Central memory CD8-positive, alpha-beta T cell (primary cell): ENCODE data around the gene VAMP8.
"Not testable (repeated sequence)": the region's sequence is repeated elsewhere in the genome, so short reads cannot be mapped to it uniquely, and the experiment has no call there.

ENCODE experiments used
- ATAC-seq: fragments of 150-1000 bp; cut with Tn5 transposase; replicated peaks from 2 replicates; pipeline ENCODE4 v1.10.0; 2022; ENCODE audit warnings: mild to moderate bottlenecking, moderate FRiP score, moderate number of reproducible peaks; ENCODE audit not compliant: poor library complexity, severe bottlenecking; ENCODE audit errors: extremely low read depth
- DNase-seq, 2 donors: peaks; one replicate each; pipeline ENCODE4 v3.0.0; 2021; ENCODE audit warnings: low spot score in 2 of 2
- H3K27ac Mint-ChIP-seq: one replicate; pipeline ENCODE4 v1.8.0; 2022; ENCODE audit warnings: low read depth, mild to moderate bottlenecking, moderate library complexity, mixed read lengths
- H3K27me3 Mint-ChIP-seq: one replicate; pipeline ENCODE4 v1.8.0; 2022; ENCODE audit warnings: mixed read lengths
- H3K36me3 Mint-ChIP-seq: one replicate; pipeline ENCODE4 v1.8.0; 2022; ENCODE audit warnings: mild to moderate bottlenecking, moderate library complexity, mixed read lengths; ENCODE audit not compliant: insufficient read depth
- H3K4me1 Mint-ChIP-seq: one replicate; pipeline ENCODE4 v1.8.0; 2022; ENCODE audit warnings: mixed read lengths
- H3K4me3 Mint-ChIP-seq: one replicate; pipeline ENCODE4 v1.8.0; 2022; ENCODE audit warnings: mild to moderate bottlenecking, moderate library complexity, mixed read lengths
- H3K9me3 Mint-ChIP-seq: one replicate; pipeline ENCODE4 v1.8.0; 2022; ENCODE audit warnings: mixed read lengths

The VAMP8 gene

DNA sequence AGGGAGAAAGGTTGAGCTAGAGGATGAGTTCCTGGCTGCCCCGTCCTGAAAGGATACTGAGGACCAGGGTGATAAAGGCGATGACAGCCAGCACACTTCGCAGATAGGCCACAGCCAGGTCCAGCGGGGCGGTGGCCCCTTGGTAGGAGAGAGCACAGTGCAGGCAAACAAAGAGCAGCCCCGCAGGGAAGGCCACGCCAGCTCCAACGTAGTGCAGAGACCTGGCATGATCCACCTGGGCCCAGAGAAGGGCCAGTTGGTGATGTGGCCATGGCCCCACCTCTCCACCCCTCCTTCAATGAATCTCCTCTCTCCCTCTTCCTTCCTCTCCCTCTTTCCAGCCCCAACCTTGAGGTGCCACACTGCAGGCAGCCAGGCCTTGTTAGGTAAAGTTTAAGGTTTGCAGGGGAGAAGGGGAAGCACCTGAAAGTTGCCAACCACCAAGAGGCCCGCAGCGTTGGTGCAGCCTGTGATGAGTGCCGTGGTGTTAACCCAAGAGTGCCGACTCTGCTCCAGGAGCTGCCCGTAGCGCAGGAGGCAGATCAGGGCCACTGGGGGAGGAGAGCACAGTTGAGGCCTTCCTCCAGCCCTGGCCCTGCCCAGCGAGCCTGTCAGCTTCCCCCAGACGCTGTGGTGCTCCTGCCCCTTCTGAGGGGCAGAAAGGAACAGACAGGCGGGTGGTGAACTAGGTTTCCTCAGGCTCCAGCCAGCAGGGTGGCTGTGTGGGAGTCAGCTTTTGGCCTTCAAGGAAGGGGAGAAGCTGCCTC, 22.3 kb downstream of the VAMP8 start:
- H3K36me3 Mint-ChIP-seq: peaks cover 16% of the 10 kb centered on the region
- ATAC-seq (no peak), DNase-seq (no peak)
- no peak overlapping the region for H3K4me3 Mint-ChIP-seq
- H3K4me1 Mint-ChIP-seq: peaks cover 49% of the 10 kb centered on the region
- no peaks in the 10 kb centered on the region for H3K27me3 Mint-ChIP-seq
- H3K9me3 Mint-ChIP-seq: no peaks in the 10 kb centered on the region
- H3K27ac Mint-ChIP-seq: no peak overlapping the region

- Mint-ChIP-seq H3K4me3 (no peak overlapping the region), H3K27ac (no peak overlapping the region), H3K27me3 (no peaks in the 10 kb centered on the region), H3K36me3 (peaks cover 16% of the 10 kb centered on the region), H3K4me1 (peaks cover 43% of the 10 kb centered on the region), H3K9me3 (no peaks in the 10 kb centered on the region)
- DNase-seq (no peak), ATAC-seq (no peak)
Observed at GRCh38 chr2:85600235-85600575, 22.8 kb downstream of the VAMP8 start.

DNA sequence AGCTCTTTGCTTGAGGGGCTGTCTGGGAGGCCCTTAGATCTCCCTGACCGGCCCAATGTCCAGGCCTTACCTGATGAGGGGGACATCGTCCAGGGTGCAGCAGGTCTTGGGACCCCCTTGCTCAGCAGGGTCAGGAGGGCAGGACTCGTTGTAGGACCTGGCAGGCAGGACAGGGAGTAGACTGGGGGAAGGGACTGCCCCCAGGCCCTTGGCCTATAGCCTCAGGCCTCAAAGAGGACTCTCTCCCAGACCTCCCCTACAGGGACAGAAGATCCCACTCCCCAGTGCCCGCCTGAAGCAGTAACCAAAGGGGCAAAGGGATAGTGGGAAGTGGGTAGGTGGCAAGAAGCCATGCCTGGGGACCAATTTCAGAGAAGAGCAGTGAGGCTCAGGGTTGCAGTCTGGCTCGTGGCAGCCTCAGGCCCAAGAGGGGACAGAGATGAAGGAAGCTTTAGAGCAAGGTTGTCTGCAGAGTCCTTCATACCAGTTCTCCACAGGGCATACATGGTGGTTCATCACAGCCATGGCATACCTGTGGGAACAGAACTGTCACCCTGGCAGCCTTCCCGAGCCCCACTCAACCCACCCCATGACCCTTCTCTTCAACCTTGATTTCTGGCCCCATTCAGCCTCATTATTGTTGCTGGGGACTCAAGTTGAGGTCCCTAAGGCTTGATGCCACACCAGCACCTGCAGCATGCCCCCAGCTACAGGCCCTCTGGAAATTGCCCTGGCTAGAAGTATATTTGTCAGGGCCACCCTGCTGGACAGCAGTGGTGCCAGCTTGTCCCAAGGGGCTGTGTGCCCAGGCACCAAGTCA, 23.8 kb downstream of the VAMP8 start:
- no peaks in the 10 kb centered on the region for H3K27me3 Mint-ChIP-seq
- H3K27ac Mint-ChIP-seq: peak overlapping the region; percentile 87
- DNase-seq: no peak
- H3K4me1 Mint-ChIP-seq: peaks cover 34% of the 10 kb centered on the region
- no peaks in the 10 kb centered on the region for H3K9me3 Mint-ChIP-seq
- H3K4me3 Mint-ChIP-seq: peak overlapping the region; percentile 82
- ATAC-seq: no peak
- peaks cover 10% of the 10 kb centered on the region for H3K36me3 Mint-ChIP-seq

DNA sequence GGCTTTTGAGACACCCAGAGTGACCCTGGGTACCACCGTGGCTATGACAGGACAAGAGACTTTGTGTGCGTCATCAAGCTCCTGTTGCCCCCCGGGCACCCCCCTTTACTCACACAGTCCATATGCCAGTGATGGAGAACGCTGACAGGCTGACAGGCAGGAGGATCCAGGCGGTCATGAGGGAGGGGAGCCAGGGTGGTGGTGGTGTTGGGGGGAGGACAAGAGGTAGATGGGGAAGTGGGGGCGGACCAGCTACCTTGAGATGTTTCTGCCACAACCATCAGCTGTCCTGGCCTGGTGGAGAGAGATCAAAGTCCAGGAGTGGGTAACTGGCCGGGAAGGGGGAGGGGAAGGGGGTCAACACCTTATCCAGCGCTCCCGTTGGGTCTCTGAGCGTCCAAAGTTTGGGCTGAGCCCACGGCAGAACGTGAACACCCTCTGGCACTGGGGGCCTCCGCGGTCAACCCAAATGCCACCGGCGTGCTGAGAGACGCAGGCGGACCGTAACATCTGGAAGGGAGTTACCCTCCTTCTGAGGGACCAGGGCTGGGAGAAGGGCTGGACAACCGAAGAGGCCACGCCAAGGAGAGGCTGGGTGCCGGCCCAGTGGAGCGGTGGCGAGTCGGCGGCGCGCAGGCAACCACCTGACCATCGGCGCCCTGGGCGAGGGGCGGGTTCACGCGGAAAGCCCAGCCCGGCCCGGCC, 24.5 kb downstream of the VAMP8 start:
- Mint-ChIP-seq H3K4me3 (peak overlapping the region; percentile 82), H3K9me3 (no peaks in the 10 kb centered on the region), H3K36me3 (peaks cover 12% of the 10 kb centered on the region), H3K4me1 (peaks cover 28% of the 10 kb centered on the region), H3K27me3 (no peaks in the 10 kb centered on the region), H3K27ac (peak overlapping the region; percentile 87)
- ATAC-seq: peak; percentile 1
- DNase-seq: no peak

GRCh38 chr2:85602476-85603234, 25.3 kb downstream of the VAMP8 start, which contains the start of gene TMEM150A:
Gene TMEM150A (minus strand): TSS chr2:85602698. CDS start chr2:85601948, 750 bp downstream.
- ATAC-seq: peak; percentile 93
- Mint-ChIP-seq H3K36me3 (peaks cover 18% of the 10 kb centered on the region), H3K27me3 (no peaks in the 10 kb centered on the region), H3K9me3 (no peaks in the 10 kb centered on the region), H3K4me3 (peak within 1 kb of the TSS; percentile 82), H3K27ac (peak within 1 kb of the TSS; percentile 87), H3K4me1 (peaks cover 25% of the 10 kb centered on the region)
- peak; percentile 68 for DNase-seq

- H3K4me3 Mint-ChIP-seq, H3K9me3 Mint-ChIP-seq, DNase-seq, H3K27me3 Mint-ChIP-seq, H3K27ac Mint-ChIP-seq, ATAC-seq: not testable (repeated sequence)
- H3K36me3 Mint-ChIP-seq: peaks cover 20% of the 10 kb centered on the region
- H3K4me1 Mint-ChIP-seq: peaks cover 33% of the 10 kb centered on the region
Observed at GRCh38 chr2:85604133-85604444, 26.7 kb downstream of the VAMP8 start.

- peaks cover 24% of the 10 kb centered on the region for H3K36me3 Mint-ChIP-seq
Observed at GRCh38 chr2:85604568-85605339, 27.4 kb downstream of the VAMP8 start.

GRCh38 chr2:85605406-85606115, 28.2 kb downstream of the VAMP8 start:
- H3K4me1 Mint-ChIP-seq: peaks cover 39% of the 10 kb centered on the region
- H3K9me3 Mint-ChIP-seq: no peaks in the 10 kb centered on the region
- peaks cover 27% of the 10 kb centered on the region for H3K36me3 Mint-ChIP-seq
- no peak overlapping the region for H3K27ac Mint-ChIP-seq
- ATAC-seq (no peak), DNase-seq (no peak)
- H3K27me3 Mint-ChIP-seq: no peaks in the 10 kb centered on the region
- H3K4me3 Mint-ChIP-seq: no peak overlapping the region

More at GRCh38 chr2:85604568-85605339, 27.4 kb downstream of the VAMP8 start:
- no peaks in the 10 kb centered on the region for H3K27me3 Mint-ChIP-seq
- H3K9me3 Mint-ChIP-seq: no peaks in the 10 kb centered on the region
- no peak overlapping the region for H3K27ac Mint-ChIP-seq
- peaks cover 33% of the 10 kb centered on the region for H3K4me1 Mint-ChIP-seq
- no peak for DNase-seq
- no peak for ATAC-seq
- H3K4me3 Mint-ChIP-seq: no peak overlapping the region

GRCh38 chr2:85606116-85606455, 28.7 kb downstream of the VAMP8 start:
- H3K27ac Mint-ChIP-seq: no peak overlapping the region
- DNase-seq (no peak), ATAC-seq (no peak)
- peaks cover 39% of the 10 kb centered on the region for H3K4me1 Mint-ChIP-seq
- no peak overlapping the region for H3K4me3 Mint-ChIP-seq
- no peaks in the 10 kb centered on the region for H3K9me3 Mint-ChIP-seq
- H3K27me3 Mint-ChIP-seq: no peaks in the 10 kb centered on the region
- peaks cover 27% of the 10 kb centered on the region for H3K36me3 Mint-ChIP-seq

DNA sequence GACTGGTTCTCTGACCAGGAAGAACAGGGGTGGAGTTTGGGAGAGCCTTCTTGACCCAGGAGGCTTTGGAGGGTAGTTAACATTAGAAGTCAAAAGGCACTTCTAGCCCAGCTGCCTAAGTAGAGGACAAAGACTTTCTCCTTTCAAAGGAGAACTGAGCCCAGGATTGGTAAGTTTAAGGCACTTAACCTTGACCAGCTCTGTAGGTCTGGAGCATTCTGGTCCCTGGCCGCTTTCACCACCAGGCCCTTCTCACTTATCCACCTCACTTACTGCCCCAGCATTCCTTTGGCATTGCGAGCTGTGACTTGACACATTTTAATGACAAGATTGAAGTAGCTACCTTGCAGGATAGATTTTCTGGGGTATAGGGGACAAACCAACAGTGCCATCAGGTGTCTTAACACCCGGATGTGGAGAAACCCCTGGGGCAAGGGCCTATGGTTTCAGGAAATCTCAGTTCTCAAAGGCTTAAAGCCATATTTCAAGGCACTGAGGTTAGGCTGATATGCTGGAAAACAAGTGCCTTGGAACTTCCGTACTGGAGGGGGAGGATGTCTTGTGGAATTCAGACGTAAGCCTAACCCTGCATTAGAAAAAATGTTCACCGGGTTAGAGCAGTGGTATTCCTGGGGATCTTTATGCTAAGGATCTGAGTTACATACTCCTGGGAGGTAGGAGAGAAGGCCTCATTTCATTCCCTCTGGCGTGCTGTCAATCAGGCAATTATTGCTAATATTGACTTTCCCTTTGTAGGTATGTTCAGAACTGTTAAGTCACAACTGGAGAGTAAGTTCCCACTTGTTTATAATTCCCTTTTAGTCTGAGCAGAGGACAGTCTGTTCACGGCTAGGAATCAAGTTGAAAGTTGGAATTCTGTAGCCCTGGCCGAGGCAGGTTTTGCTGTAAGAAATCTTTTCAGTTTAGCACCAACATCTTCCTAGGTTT, 30.2 kb downstream of the VAMP8 start:
- Mint-ChIP-seq H3K4me3 (no peak overlapping the region), H3K9me3 (no peaks in the 10 kb centered on the region)

More for the DNA sequence above, 30.2 kb downstream of the VAMP8 start:
- peak overlapping the region; percentile 77 for H3K27ac Mint-ChIP-seq
- ATAC-seq (no peak), DNase-seq (no peak)
- H3K27me3 Mint-ChIP-seq: no peaks in the 10 kb centered on the region
- H3K36me3 Mint-ChIP-seq: peaks cover 26% of the 10 kb centered on the region
- peaks cover 37% of the 10 kb centered on the region for H3K4me1 Mint-ChIP-seq
